CD4-positive, alpha-beta T cell treated with Interleukin-10 for 1 hour (primary cell): ENCODE measurements around the gene GLG1.
"Not testable (repeated sequence)": the region's sequence is repeated elsewhere in the genome, so short reads cannot be mapped to it uniquely, and the experiment has no call there.

ENCODE experiments used
- DNase-seq: peaks from one replicate; pipeline ENCODE4 v3.0.0-alpha.2; 2020

Gene GLG1

DNA sequence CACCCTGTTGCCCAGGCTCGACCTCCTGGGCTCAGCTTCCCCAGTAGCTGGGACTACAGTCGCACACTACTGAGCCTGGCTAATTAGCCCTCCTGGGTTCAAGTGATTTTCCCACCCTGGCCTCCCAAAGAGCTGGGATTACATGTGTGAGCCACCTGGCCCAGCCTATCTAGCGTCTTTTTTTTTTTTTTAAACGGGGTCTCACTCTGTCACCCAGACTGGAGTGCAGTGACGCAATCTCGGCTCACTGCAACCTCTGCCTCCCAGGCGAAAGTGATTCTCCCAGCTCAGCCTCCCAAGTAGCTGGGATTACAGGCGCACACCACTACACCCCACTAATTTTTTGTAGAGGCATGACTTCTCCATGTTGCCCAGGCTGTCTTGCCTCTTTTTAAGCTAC lies 33.3 kb downstream of the GLG1 start:
- DNase-seq = no peak

GRCh38 chr16:74570412-74571301 lies 36.3 kb downstream of the GLG1 start:
- DNase-seq = no peak

DNA sequence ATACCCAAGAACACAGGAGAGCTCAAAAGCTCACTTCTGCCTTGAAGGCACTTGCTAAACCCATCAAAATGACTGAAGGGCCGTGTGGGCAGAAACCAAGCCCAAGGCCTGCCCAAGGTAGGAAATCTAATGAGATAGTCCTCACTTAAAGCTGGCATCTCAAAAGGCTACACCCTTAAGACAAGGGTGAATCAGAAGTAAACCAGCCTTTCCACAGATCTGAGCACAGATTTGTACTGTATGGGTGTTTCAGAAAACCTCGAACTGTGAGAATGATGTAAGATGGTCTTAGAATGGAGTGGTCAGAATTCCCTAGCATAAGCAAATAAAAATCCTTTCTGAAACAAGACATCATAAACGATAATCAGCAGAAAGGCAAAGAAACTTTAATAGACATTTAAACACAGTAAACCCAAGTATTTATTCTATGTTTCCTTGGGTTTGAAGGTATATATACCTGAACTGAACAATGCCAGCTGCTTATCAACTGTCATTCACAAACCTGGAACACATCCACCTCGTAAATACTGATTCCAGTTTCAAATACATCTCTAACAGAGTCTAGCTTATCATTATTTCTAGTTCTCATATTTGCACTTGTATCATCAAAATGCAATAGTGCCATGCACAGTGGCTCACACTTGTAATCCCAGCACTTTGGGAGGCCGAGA lies 37.8 kb downstream of the GLG1 start:
- no peak for DNase-seq

GRCh38 chr16:74567901-74568300 lies 39.0 kb downstream of the GLG1 start:
- no peak for DNase-seq

GRCh38 chr16:74565378-74565777 lies 41.5 kb downstream of the GLG1 start:
- no peak for DNase-seq

GRCh38 chr16:74564451-74564984 lies 42.4 kb downstream of the GLG1 start:
- DNase-seq = no peak

DNA sequence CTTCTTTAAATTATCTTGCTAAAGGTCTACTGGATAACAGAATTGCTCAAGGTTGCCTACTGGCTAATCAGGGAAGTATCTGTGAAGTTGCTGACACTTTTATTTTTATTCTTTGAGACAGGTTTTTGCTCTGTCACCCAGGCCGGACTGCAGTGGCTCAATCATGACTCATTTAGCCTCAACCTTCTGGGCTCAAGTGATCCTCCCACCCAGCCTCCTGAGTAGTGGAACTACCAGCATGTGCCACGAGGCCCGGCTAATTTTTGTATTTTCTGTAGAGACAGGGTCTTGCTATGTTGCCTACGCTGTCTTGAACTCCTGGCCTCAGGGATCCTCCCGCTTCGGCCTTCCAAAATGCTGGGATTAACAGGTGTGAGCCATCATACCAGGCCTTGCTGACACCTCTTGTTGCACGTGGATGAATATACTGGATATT lies 43.1 kb downstream of the GLG1 start:
- peak; percentile 8 for DNase-seq

DNA sequence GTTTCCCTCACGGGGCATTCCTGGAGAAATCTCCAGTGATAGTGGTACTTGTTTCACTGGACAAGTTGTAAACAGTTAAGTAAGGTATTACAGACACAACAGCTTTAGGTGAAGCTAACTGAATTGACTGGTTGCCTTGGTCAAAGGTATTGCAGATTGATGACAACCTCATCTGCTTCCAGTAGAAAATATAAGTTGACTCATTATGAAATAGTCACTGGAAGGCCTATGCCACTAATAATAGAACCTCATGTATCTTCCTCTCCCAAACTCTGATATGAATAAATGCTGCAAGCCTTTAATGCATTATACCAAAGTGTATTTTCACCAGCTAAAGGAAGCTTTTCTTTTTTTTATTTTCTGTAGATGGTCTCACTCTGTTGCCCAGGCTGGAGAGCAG lies 44.8 kb downstream of the GLG1 start:
- no peak for DNase-seq

GRCh38 chr16:74561626-74562025 lies 45.3 kb downstream of the GLG1 start:
- no peak for DNase-seq

DNA sequence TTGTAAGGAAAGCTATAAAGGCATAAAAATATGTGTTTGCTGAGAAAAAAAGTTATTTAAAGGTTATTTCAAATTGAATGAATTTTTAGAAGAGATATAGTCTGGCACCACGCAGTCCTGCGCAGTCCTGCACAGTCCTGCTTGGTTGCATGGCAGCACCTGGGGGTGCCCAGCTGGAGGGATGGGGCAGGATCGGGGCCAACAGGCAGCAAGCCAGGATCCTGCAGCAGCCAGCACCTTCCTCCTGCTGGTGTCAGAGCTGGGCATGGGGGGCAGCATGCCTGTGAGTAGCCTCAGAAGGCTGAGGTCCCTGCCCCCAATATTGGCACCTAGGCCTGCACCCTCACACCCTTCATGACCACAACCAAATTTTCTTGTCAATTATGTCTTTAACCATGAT lies 46.0 kb downstream of the GLG1 start:
- no peak for DNase-seq

GRCh38 chr16:74558873-74559272 lies 48.0 kb downstream of the GLG1 start:
- DNase-seq = no peak

DNA sequence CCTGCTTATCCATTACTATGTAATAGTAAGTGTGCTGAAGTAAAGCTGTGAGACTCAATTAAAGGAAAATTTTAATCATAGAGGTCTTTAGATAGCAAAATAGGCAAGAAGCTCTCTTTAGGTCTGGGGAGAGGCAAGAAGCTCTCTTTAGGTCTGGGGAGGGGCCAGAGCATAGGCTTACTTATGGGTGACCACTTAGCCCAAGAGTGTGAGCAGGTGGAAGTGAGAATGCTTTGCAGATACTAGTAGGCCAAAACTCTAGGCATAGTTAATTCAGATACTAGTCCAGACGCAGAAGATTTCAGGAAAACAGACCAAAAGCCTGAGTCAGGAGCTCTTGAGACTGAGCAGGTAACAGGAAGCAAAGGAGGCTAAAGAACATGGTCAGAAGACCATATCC lies 49.6 kb downstream of the GLG1 start:
- no peak for DNase-seq

DNA sequence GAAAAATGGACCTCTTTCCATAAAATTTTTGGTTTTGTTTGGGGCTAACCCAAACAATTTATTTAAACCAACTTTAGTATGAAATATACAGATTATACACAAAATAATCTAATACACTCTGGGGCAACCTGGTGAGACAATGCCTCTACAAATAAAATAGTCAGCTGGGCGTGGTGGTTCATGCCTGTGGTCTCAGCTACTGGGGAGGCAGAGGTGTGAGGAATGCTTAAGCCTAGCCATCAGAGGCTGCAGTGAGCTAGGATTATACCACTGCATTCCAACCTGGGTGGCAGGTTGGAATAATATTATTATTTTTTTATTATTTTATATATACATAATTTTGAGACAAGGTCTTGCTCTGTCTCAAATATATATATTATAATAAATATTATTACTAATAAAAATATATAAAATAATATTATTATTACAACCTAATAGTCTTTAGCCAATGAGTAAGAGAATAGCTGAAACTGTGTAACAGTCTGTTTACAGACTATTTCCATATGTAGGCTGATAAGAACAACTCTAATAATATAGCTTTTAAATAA lies 50.5 kb downstream of the GLG1 start:
- no peak for DNase-seq

DNA sequence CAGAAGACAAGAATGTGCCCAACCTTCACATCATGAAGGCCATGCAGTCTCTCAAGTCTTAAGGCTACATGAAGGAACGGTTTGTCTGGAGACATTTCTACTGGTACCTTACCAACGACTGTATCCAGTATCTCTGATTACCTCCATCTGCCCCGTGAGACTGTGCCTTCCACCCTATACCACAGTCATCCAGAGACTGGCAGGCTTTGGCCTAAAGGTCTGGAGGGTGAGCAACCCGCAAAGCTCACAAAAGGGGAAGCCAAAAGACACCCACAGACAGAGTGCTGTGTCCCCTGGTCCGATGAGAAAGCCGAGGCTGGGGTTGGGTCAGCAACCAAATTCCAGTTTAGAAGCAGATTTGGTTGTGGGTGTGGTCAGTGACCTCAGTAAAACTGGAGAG lies 54.6 kb downstream of the GLG1 start:
- DNase-seq = not testable (repeated sequence)

- not testable (repeated sequence) for DNase-seq
Measured at GRCh38 chr16:74550227-74551019, 56.5 kb downstream of the GLG1 start.

- not testable (repeated sequence) for DNase-seq
Measured at GRCh38 chr16:74546112-74546511, 60.8 kb downstream of the GLG1 start.

DNA sequence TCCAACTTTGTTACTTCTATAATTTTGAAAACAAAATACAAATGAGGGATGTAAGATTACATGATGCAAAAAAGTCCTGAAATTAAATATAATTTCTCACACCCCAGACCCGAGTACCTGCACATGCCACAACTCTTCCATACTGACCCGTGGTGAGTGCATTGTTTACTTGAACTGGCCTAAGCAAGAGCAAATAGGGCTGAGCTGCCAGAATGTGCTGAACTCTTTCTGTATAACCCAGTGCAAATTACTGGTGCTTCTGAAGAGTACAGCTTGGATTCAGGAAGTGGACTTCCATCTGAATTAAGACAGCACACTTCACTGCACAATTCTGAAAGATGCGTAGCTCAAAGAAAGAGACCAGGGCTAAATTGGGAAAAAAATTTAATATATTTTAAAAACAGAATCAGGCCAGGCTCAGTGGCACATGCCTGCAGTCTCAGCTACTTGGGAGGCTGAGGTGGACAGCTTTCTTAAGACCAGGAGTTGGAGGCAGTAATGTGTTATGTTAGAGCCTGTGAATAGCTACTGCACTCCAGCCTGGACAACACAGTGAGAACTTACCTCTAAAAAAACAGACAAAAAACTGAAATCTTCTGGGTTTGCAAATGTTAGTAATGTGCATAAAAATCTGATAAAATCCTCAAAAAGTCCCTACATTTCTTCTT lies 63.9 kb downstream of the GLG1 start:
- DNase-seq = not testable (repeated sequence)

GRCh38 chr16:74540663-74541062 lies 66.3 kb downstream of the GLG1 start:
- not testable (repeated sequence) for DNase-seq

DNA sequence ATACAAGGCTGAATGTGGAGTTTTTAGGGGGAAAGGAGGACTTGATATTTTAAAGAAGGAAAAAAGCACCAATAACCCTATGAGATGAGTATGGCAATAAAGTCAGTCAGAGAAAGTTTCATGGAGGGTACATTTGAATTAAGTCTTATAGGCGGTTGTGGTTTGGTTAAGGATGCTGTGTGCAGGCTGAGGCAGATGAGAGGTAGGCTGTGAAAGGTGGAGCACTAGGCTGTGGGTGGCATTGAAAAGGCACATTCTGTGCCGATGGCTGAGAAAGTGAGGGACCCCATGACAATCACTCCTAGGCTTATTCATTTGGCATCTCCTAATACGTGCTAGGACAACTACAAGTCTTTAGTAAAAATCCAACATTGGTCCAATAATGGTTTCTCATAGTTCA lies 68.1 kb downstream of the GLG1 start:
- not testable (repeated sequence) for DNase-seq

DNA sequence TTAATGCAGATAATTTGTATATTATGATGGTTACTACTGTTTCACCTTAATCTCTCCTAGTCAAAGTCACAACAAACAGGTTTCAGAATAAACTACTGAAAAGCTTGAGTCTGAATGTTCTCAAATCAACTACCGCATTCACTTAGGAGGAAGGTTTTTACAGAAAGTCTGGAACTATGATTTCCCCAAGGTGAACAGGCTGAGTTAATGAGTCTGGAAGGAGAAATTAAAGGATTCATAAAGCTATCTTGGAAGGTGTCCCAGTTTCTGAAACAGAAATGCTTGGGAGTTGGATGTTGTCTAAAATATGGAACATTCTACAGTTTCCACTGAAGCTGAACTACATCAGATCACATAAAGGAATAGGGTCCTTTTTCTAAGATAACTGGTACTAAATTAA lies 69.2 kb downstream of the GLG1 start:
- not testable (repeated sequence) for DNase-seq

DNA sequence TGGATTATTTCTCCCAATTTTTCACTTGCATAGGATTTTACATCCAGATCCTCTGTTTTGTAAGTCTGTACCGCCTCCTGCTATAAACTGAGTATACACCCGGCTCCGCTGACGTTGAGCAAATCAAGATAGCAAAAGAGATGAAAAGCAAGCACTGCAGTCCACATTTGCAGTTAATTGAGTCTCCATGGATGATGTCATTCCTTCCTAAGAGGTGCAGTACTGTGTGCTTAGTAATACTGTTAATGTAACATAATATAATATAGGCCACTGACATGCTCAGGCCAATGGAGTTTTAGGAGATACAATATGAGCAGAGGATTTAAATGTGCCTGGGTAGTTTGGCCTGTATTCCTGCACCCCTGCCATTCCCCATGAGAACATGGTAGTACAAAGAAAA lies 72.3 kb downstream of the GLG1 start:
- not testable (repeated sequence) for DNase-seq

DNA sequence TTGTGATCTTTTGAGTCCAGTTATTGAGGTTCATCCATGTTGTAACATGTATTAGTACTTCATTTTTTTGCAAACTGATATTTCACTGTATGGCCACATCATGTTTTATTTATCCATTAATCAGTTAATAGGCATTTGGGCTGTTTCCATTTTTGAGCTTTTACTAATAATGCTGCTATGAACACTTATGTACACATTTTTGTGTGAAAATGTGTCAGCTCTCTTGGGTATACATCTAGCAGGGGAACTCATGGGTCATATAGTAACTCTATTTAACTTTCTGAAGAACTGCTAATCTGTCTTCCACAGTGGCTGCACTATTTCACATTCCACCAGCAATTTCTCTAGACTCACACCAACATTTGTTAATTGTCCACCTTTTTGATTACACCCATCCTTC lies 82.0 kb downstream of the GLG1 start:
- no peak for DNase-seq
